ENCODE results near the gene ORM2.

- TF ChIP-seq SUZ12 (IDR thresholded peaks at IDR 0.05; ENCODE audit: extremely low read depth, insufficient read depth, insufficient read length) (no peak), YY1 (IDR thresholded peaks at IDR 0.05; ENCODE audit: insufficient read depth, insufficient read length) (no peak), ZNF274 (IDR thresholded peaks at IDR 0.05; ENCODE audit: low read depth, low read length) (no peak)
Observed at GRCh38 chr9:114319147-114319546, 10.5 kb upstream of the ORM2 start.
